H1 (cell line): ENCODE data around the gene LCA5. TPM values are rescaled to one million over a fixed set of nuclear protein-coding genes. Genes with fewer than 3 reads are reported as not detected.
A peak's percentile ranks its signal among the peaks of the same experiment; 100 is the strongest.

Source experiments
- HDAC2 ChIP-seq, 2 experiments: fragments of 300-600 bp in 1 of 2; sonication (generic) in 1 of 2; IDR thresholded peaks; 2 replicates each; pipeline ENCODE4 v1.6.1; 2011 to 2012; ENCODE audit warnings: low read depth in 2 of 2, low read length in 2 of 2, mild to moderate bottlenecking in 2 of 2, moderate library complexity in 2 of 2, borderline replicate concordance in 1 of 2, inconsistent platforms in 1 of 2
- polyA plus RNA-seq, 7 experiments: library from polyadenylated mRNA; depleted of rRNA in 3 of 7; stranded (reverse) in 5 of 7; unstranded in 2 of 7; fragments of >200 nt in 5 of 7; fragments of 200-250 nt in 2 of 7; gene quantifications; 1 replicate in 5 of 7; 2 replicates in 1 of 7; 4 replicates in 1 of 7; pipeline versions ENCODE4 v1.2.1 to v1.2.3, GENCODE V29; 2011 to 2013; ENCODE audit warnings: missing spikeins in 2 of 7, mixed read lengths in 2 of 7
- total RNA-seq: library from RNA; stranded (reverse); fragmentation: NEBNext Ultra II Directional; extraction: Animal tissue kit (Norgen Biotek cat#: 25700); gene quantifications from 2 replicates; pipeline ENCODE4 v1.2.1, GENCODE V29; 2021

LCA5 gene
- total and polyA plus RNA-seq, 2 of the 8 experiments (the other 6 are each of a cell fraction or from before 2014, with no cell fraction given): 0.44 to 3.6 TPM

GRCh38 chr6:79570129-79571029 lies 33.1 kb upstream of the LCA5 start (continued):
- TF ChIP-seq HDAC2 (IDR thresholded peaks at IDR 0.05; ENCODE audit: borderline replicate concordance in 1 of 2, low read depth in 2 of 2, low read length in 2 of 2): 0 out of 4 replicates have a peak, but pooled peaks have one; percentile 46 to 61
